Ovary (tissue), 9 donors: ENCODE measurements around the gene SLC7A1. TPM values are rescaled to one million over a fixed set of nuclear protein-coding genes. Genes with fewer than 3 reads are reported as not detected.

Source experiments
- DNase-seq, 5 donors: peaks; one replicate each; pipeline ENCODE4 v3.0.0-alpha.2; 2019 to 2020
- H3K27ac ChIP-seq, 2 donors: fragments of 200-600 bp; one replicate each; pipeline versions ENCODE4 v1.5.1 to v1.8.0; 2019 to 2022
- H3K27me3 ChIP-seq: fragments of 200-600 bp; one replicate; pipeline ENCODE4 v1.8.0; 2022
- H3K36me3 ChIP-seq: fragments of 200-600 bp; sonication (generic); one replicate; pipeline ENCODE4 v1.5.1; 2019
- H3K4me1 ChIP-seq: one replicate; pipeline ENCODE4 v1.8.1; 2013; ENCODE audit warnings: mild to moderate bottlenecking, moderate library complexity; ENCODE audit not compliant: insufficient read depth
- H3K4me3 ChIP-seq: fragments of 200-600 bp; sonication (generic); one replicate; pipeline ENCODE4 v1.5.1; 2017
- H3K9me3 ChIP-seq, 2 donors: fragments of 200-600 bp in 1 of 2; sonication (generic) in 1 of 2; one replicate each; pipeline versions ENCODE4 v1.5.1 to v1.8.1; 2013 to 2019; ENCODE audit warnings: mild to moderate bottlenecking in 1 of 2, moderate library complexity in 1 of 2
- EP300 ChIP-seq: sonication (generic); formaldehyde crosslinking; IDR thresholded peaks from one replicate; pipeline ENCODE4 v1.6.1; 2017; ENCODE audit warnings: antibody characterized with exemption
- POLR2A ChIP-seq: fragments of 450-650 bp; IDR thresholded peaks from one replicate; pipeline ENCODE4 v1.6.1; 2017; ENCODE audit warnings: antibody characterized with exemption, mild to moderate bottlenecking, moderate library complexity
- WGBS, 3 donors: extraction: QIAGEN DNeasy Blood & Tissue Kit in 1 of 3; methylation state at CpG; one replicate each; pipeline versions ENCODE4 v1.1.5 to v1.1.7; 2013 to 2017; 5-methylcytosine and 5-hydroxymethylcytosine counted together
- intact Hi-C, 4 donors: fragments of 100-400 bp; cut with DNase I; formaldehyde crosslinking; loops; one replicate each; pipeline versions ENCODE4 v1.11.0 to v1.15.1; 2022 to 2023
- polyA plus RNA-seq, 2 donors: library from polyadenylated mRNA; stranded (reverse); fragments of 200-250 nt in 1 of 2; fragments of 350-450 nt in 1 of 2; fragmentation: Illumina TruSeq in 1 of 2; extraction: RNeasy Lipid Tissue Mini Kit (QIAGEN cat#74804) in 1 of 2; gene quantifications; one replicate each; pipeline ENCODE4 v1.2.3, GENCODE V29; 2013 to 2014
- total RNA-seq, 7 donors: library from RNA; depleted of rRNA in 2 of 7; stranded (reverse); fragments of >200 nt in 2 of 7; fragmentation: NEBNext Ultra II Directional in 3 of 7; extraction: Animal tissue kit (Norgen Biotek cat#: 25700) in 3 of 7; gene quantifications; one replicate each; pipeline versions ENCODE4 v1.1.0 to v1.2.4, GENCODE V29; 2016 to 2023
- TF ChIP-seq, protein P1 (sequence below), 3 donors: fragments of 450-650 bp in 2 of 3; fragments of 200-600 bp in 1 of 3; IDR thresholded peaks; one replicate each; pipeline versions ENCODE4 v1.5.1 to v1.8.0; 2016 to 2022; ENCODE audit warnings: antibody characterized with exemption in 3 of 3, mild to moderate bottlenecking in 1 of 3
- donor health status: DM: no; HTN: no; CAD: no; lungs with moderate emphysema.
- donor health status: DM: no; HTN: no; CAD: no.
- donor health status: Bipolar disorder and iron deficiency.
- donor health status: DM: yes; HTN: yes; CAD: no.
- donor health status: DM: no; HTN: no; CAD: no.
- donor health status: DM: yes; HTN: yes; CAD: no.

The SLC7A1 gene
- total and polyA plus RNA-seq, 9 donors: 3.3 to 98.7 (median 14.0) TPM

DNA sequence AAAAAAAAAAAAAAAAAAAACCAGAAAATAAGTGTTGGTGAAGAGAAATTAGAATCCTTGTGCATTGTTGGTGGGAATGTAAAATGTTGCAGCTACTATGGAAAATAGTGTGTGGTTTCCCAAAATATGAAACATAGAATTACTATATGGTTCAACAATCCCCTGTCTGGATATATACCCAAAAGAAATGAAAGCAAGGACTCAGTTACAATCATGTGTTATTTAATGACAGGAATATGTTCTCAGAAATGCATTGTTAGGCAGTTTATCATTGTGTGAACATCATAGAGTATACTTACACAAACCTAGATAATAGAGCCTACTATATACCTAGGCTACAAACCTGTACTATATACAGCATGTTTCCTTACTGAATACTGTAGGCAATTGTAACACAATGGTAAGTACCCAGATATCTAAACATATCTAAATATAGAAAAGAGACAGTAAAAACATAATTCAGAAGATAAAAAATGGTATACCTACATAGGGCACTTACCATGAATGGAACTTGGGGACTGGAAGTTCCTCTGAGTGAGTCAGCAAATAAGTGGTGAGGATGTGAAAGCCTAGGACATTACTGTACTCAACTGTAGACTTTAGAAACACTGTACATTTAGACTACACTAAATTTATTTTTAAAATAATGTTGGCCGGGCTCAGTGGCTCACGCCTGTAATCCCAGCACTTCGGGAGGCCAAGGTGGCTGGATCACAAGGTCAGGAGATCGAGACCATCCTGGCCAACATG, 25.7 kb upstream of the SLC7A1 start:
- no peak for DNase-seq
- Histone ChIP-seq H3K9me3 (no peaks in the 10 kb centered on the region), H3K4me3 (no peak overlapping the region), H3K36me3 (no peaks in the 10 kb centered on the region), H3K4me1 (no peaks in the 10 kb centered on the region), H3K27me3 (no peaks in the 10 kb centered on the region), H3K27ac (no peak overlapping the region)
- intact Hi-C loops: no loop called here
- TF ChIP-seq, protein P1, sequence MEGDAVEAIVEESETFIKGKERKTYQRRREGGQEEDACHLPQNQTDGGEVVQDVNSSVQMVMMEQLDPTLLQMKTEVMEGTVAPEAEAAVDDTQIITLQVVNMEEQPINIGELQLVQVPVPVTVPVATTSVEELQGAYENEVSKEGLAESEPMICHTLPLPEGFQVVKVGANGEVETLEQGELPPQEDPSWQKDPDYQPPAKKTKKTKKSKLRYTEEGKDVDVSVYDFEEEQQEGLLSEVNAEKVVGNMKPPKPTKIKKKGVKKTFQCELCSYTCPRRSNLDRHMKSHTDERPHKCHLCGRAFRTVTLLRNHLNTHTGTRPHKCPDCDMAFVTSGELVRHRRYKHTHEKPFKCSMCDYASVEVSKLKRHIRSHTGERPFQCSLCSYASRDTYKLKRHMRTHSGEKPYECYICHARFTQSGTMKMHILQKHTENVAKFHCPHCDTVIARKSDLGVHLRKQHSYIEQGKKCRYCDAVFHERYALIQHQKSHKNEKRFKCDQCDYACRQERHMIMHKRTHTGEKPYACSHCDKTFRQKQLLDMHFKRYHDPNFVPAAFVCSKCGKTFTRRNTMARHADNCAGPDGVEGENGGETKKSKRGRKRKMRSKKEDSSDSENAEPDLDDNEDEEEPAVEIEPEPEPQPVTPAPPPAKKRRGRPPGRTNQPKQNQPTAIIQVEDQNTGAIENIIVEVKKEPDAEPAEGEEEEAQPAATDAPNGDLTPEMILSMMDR (IDR thresholded peaks at IDR 0.05): no peak
- TF ChIP-seq EP300 (no peak), POLR2A (no peak)
- WGBS, 3 donors: 80 to 88% (median 87%) methylated on average over 4 of the region's 4 CpGs

DNA sequence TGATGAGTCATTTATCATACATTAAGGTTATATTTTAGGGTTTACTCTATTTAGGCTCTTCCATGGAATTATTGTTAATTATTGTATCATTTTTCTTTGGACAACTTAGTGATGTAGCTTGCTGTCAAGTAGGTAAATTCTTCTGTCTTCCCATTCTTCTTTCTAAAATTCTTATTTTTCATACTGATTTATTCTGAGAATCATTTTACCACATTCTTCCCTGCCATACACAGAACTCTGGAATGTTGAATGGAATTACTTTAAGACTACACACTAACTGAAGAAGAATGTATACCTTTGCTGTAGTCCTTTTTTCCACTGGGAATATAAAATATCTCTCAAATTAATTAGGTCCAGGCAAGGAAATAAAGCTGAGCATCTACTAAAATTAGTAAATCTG, 24.5 kb upstream of the SLC7A1 start:
- Histone ChIP-seq H3K4me3 (no peak overlapping the region), H3K27ac (no peak overlapping the region), H3K36me3 (no peaks in the 10 kb centered on the region), H3K9me3 (no peaks in the 10 kb centered on the region), H3K27me3 (no peaks in the 10 kb centered on the region), H3K4me1 (no peaks in the 10 kb centered on the region)
- intact Hi-C loops: no loop called here
- TF ChIP-seq POLR2A (no peak), EP300 (no peak)
- TF ChIP-seq, protein P1 (IDR thresholded peaks at IDR 0.05): no peak
- no peak for DNase-seq

DNA sequence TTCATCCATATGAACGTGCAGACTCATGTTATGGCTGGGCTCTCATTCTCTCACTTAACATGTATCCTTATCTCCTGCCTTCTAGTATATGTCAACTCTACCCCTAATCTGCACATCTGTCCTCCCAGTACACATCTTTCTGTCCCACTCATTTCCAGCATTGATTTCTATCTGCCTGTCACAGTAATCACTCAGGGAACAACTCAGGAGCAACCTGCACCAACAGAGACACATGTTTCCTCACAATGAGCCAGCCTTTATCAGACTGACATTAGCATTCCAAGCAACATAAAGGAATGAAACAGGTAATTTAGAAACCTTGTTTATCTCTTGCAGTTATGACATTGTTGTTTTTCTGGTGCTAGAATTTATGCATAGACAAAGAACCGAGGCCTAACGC, 17.6 kb upstream of the SLC7A1 start:
- intact Hi-C loops: no loop called here
- 79 to 82% (median 81%) methylated on average over 3 of the region's 3 CpGs for WGBS, 3 donors
- TF ChIP-seq POLR2A (no peak), EP300 (no peak)
- TF ChIP-seq, protein P1 (IDR thresholded peaks at IDR 0.05): no peak

DNA sequence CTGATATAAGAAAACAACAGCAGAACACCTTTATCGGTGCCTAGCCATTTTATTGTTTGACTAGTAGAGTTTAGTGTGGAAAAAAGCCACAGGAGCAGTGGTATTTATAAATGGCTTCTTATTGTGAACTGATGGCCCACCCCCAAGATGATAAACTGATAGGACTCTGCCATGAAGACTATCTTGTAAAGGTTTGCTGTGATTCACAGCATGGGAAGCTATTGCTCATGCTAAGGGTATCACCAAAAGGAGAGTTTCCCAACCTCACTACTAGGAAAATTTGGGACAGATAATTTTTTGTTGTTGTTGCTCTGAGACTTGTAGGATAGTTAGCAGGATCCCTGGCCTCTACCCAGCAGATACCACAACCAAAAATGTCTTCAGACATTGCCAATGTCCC, 12.0 kb upstream of the SLC7A1 start:
- Histone ChIP-seq H3K4me1 (no peaks in the 10 kb centered on the region), H3K9me3 (no peaks in the 10 kb centered on the region), H3K4me3 (no peak overlapping the region), H3K27ac (no peak overlapping the region), H3K27me3 (no peaks in the 10 kb centered on the region), H3K36me3 (no peaks in the 10 kb centered on the region)
- no peak for DNase-seq
- 95 to 100% (median 97%) methylated on average over 1 of the region's 1 CpG for WGBS, 3 donors
- intact Hi-C loops: no loop called here
- TF ChIP-seq EP300 (no peak), POLR2A (no peak)
- TF ChIP-seq, protein P1 (IDR thresholded peaks at IDR 0.05): no peak

More for the DNA sequence above, 17.6 kb upstream of the SLC7A1 start:
- Histone ChIP-seq H3K27me3 (no peaks in the 10 kb centered on the region), H3K27ac (no peak overlapping the region), H3K4me1 (no peaks in the 10 kb centered on the region), H3K36me3 (no peaks in the 10 kb centered on the region), H3K9me3 (no peaks in the 10 kb centered on the region), H3K4me3 (no peak overlapping the region)
- no peak for DNase-seq
